H1 (cell line): ENCODE results near the gene UBAC1. TPM values are rescaled to one million over a fixed set of nuclear protein-coding genes. Genes with fewer than 3 reads are reported as not detected.

ENCODE experiments used
- CTCF ChIA-PET: fragments of 300-600 bp; sonication (Branson Sonifier 250); formaldehyde crosslinking; loops from one replicate; lab custom pipeline; 2021; ENCODE audit not compliant: partially characterized antibody; lab: Charles Lee
- POLR2A ChIA-PET: fragments of 300-600 bp; sonication (Branson Sonifier 250); formaldehyde crosslinking; loops from one replicate; lab custom pipeline; 2021; ENCODE audit warnings: inconsistent platforms; ENCODE audit not compliant: partially characterized antibody; lab: Charles Lee
- DNase-seq, 2 experiments: peaks; one replicate each; pipeline versions ENCODE4 v3.0.0 to v3.0.0-alpha.2; 2010 to 2022; ENCODE audit warnings: low spot score in 2 of 2, low read depth in 1 of 2, mixed read lengths in 1 of 2
- FAIRE-seq: peaks from 2 replicates; lab custom pipeline; 2011; peaks lifted over from hg19 to GRCh38; lab: Jason Lieb, UNC
- H2AFZ ChIP-seq: 2 replicates; pipeline ENCODE4 v1.8.1; 2012; ENCODE audit warnings: low read length, inconsistent platforms
- H2AK5ac ChIP-seq: 2 replicates; pipeline ENCODE4 v1.6.1; 2013; ENCODE audit warnings: low read depth, low read length
- H2BK120ac ChIP-seq: replicated peaks from 2 replicates; pipeline ENCODE3; 2013; ENCODE audit warnings: low read depth, low read length, inconsistent platforms
- H2BK12ac ChIP-seq: 2 replicates; pipeline ENCODE4 v1.6.1; 2013; ENCODE audit warnings: low read depth, low read length
- H2BK15ac ChIP-seq: 2 replicates; pipeline ENCODE4 v1.6.1; 2013; ENCODE audit warnings: low read length
- H2BK20ac ChIP-seq: 2 replicates; pipeline ENCODE4 v1.6.1; 2013; ENCODE audit warnings: low read length
- H2BK5ac ChIP-seq: 2 replicates; pipeline ENCODE4 v1.6.1; 2013; ENCODE audit warnings: low read depth, low read length
- H3K14ac ChIP-seq: 2 replicates; pipeline ENCODE4 v1.6.1; 2013; ENCODE audit warnings: inconsistent platforms; ENCODE audit not compliant: insufficient read length
- H3K18ac ChIP-seq: 2 replicates; pipeline ENCODE4 v1.6.1; 2013; ENCODE audit warnings: low read length; ENCODE audit errors: extremely low read depth
- H3K23ac ChIP-seq: 2 replicates; pipeline ENCODE4 v1.6.1; 2013; ENCODE audit warnings: inconsistent platforms; ENCODE audit not compliant: insufficient read length
- H3K23me2 ChIP-seq: 2 replicates; pipeline ENCODE4 v1.6.1; 2013; ENCODE audit warnings: low read depth, low read length
- H3K27ac ChIP-seq: 2 replicates; pipeline ENCODE4 v1.6.1; 2011; ENCODE audit warnings: low read depth, low read length, inconsistent platforms
- H3K27me3 ChIP-seq, 4 experiments: replicated peaks in 1 of 4; 1 replicate in 1 of 4; 2 replicates in 3 of 4; pipeline versions ENCODE4 v1.6.1 to v1.8.1; 2011 to 2013; ENCODE audit warnings: low read length in 3 of 4, mild to moderate bottlenecking in 3 of 4, inconsistent platforms in 2 of 4, mixed read lengths in 2 of 4, moderate library complexity in 1 of 4; ENCODE audit not compliant: control insufficient read depth in 3 of 4, insufficient read depth in 3 of 4; ENCODE audit errors: extremely low read depth in 1 of 4
- H3K36me3 ChIP-seq, 4 experiments: 2 replicates each; pipeline versions ENCODE4 v1.6.1 to v1.8.1; 2011 to 2013; ENCODE audit warnings: mild to moderate bottlenecking in 4 of 4, low read length in 3 of 4, moderate library complexity in 2 of 4, control low read depth in 1 of 4, inconsistent platforms in 1 of 4; ENCODE audit not compliant: insufficient read depth in 4 of 4, control insufficient read depth in 2 of 4
- H3K4ac ChIP-seq: replicated peaks from 2 replicates; pipeline ENCODE3; 2013; ENCODE audit warnings: low read length, low read depth, mixed read lengths, inconsistent platforms; ENCODE audit not compliant: insufficient read length
- H3K4me1 ChIP-seq, 4 experiments: replicated peaks in 1 of 4; 1 replicate in 1 of 4; 2 replicates in 3 of 4; pipeline versions ENCODE4 v1.6.1 to v1.8.1; 2011 to 2013; ENCODE audit warnings: low read length in 3 of 4, inconsistent platforms in 2 of 4, mixed read lengths in 1 of 4; ENCODE audit not compliant: insufficient read depth in 4 of 4, control insufficient read depth in 3 of 4
- H3K4me2 ChIP-seq, 2 experiments: 2 replicates each; pipeline versions ENCODE4 v1.6.1 to v1.8.1; 2011 to 2013; ENCODE audit warnings: low read depth in 2 of 2, low read length in 2 of 2, control low read depth in 1 of 2, inconsistent platforms in 1 of 2, mild to moderate bottlenecking in 1 of 2; ENCODE audit not compliant: insufficient read depth in 1 of 2
- H3K4me3 ChIP-seq, 4 experiments: fragments of 200-600, 300-600 bp in 1 of 4; sonication (generic), shearing (Covaris generic), sonication (Bioruptor Twin) in 1 of 4; 2 replicates each; pipeline versions ENCODE4 v1.5.1 to v1.8.1; 2011 to 2016; ENCODE audit warnings: low read length in 4 of 4, low read depth in 3 of 4, control low read depth in 2 of 4, inconsistent platforms in 2 of 4, mild to moderate bottlenecking in 2 of 4, mixed read lengths in 1 of 4, moderate library complexity in 1 of 4; ENCODE audit not compliant: insufficient read depth in 2 of 4; ENCODE audit errors: extremely low read depth in 1 of 4
- H3K56ac ChIP-seq: replicated peaks from 2 replicates; pipeline ENCODE3; 2013; ENCODE audit warnings: low read depth, mild to moderate bottlenecking, mixed read lengths, low read length, inconsistent platforms; ENCODE audit not compliant: insufficient read length
- H3K79me1 ChIP-seq: 2 replicates; pipeline ENCODE4 v1.6.1; 2013; ENCODE audit warnings: low read depth, low read length, control low read depth
- H3K79me2 ChIP-seq, 2 experiments: 2 replicates each; pipeline versions ENCODE4 v1.6.1 to v1.8.1; 2012 to 2013; ENCODE audit warnings: low read length in 2 of 2, mild to moderate bottlenecking in 2 of 2, inconsistent platforms in 1 of 2; ENCODE audit not compliant: insufficient read depth in 2 of 2, control insufficient read depth in 1 of 2
- H3K9ac ChIP-seq, 4 experiments: replicated peaks in 1 of 4; 1 replicate in 1 of 4; 2 replicates in 3 of 4; pipeline versions ENCODE4 v1.6.1 to v1.8.1; 2011 to 2013; ENCODE audit warnings: low read depth in 3 of 4, low read length in 3 of 4, control low read depth in 2 of 4, mild to moderate bottlenecking in 2 of 4, moderate library complexity in 2 of 4, inconsistent platforms in 1 of 4; ENCODE audit errors: extremely low read depth in 1 of 4
- H3K9me3 ChIP-seq, 2 experiments: 2 replicates each; pipeline versions ENCODE4 v1.6.1 to v1.8.1; 2012 to 2013; ENCODE audit warnings: mild to moderate bottlenecking in 2 of 2, moderate library complexity in 2 of 2, control low read depth in 1 of 2, inconsistent platforms in 1 of 2, low read depth in 1 of 2, low read length in 1 of 2, mixed read lengths in 1 of 2; ENCODE audit not compliant: insufficient read depth in 2 of 2
- H4K20me1 ChIP-seq, 2 experiments: replicated peaks in 1 of 2; 2 replicates each; pipeline versions ENCODE3 to v1.8.1; 2011 to 2013; ENCODE audit warnings: inconsistent platforms in 2 of 2, low read length in 2 of 2, mild to moderate bottlenecking in 1 of 2; ENCODE audit not compliant: insufficient read depth in 2 of 2, control insufficient read depth in 1 of 2
- H4K5ac ChIP-seq: 2 replicates; pipeline ENCODE4 v1.6.1; 2013; ENCODE audit warnings: low read length, low read depth, mixed read lengths, inconsistent platforms; ENCODE audit not compliant: insufficient read length
- H4K8ac ChIP-seq: 2 replicates; pipeline ENCODE4 v1.8.0; 2013; ENCODE audit warnings: mild to moderate bottlenecking, moderate library complexity, low read length, inconsistent platforms; ENCODE audit not compliant: insufficient read depth; ENCODE audit errors: extremely low read depth
- H4K91ac ChIP-seq: replicated peaks from 2 replicates; pipeline ENCODE3; 2013; ENCODE audit warnings: low read length, mixed read lengths, inconsistent platforms; ENCODE audit not compliant: insufficient read length
- KDM4A ChIP-seq: IDR thresholded peaks from one replicate; pipeline ENCODE4 v1.7.1; 2012; ENCODE audit warnings: low read depth, mild to moderate bottlenecking, moderate library complexity, low read length, inconsistent platforms; ENCODE audit not compliant: severe bottlenecking
- PHF8 ChIP-seq: fragments of 200-600 bp; sonication (generic); conservative IDR thresholded peaks from 2 replicates; pipeline ENCODE4 v1.7.1; 2012; ENCODE audit warnings: low read depth, mild to moderate bottlenecking, inconsistent platforms, low read length, moderate library complexity
- POLR2AphosphoS5 ChIP-seq: IDR thresholded peaks from 2 replicates; pipeline ENCODE4 v1.6.1; 2011; ENCODE audit warnings: low read depth, low read length
- TAF1 ChIP-seq: IDR thresholded peaks from 2 replicates; pipeline ENCODE4 v1.6.1; 2011; ENCODE audit warnings: mild to moderate bottlenecking, low read depth, low read length
- ZNF274 ChIP-seq: IDR thresholded peaks from 2 replicates; pipeline ENCODE4 v1.7.0; 2012; ENCODE audit warnings: low read length, borderline replicate concordance; ENCODE audit errors: extremely low read depth
- WGBS, 2 experiments: shearing (Covaris generic) in 1 of 2; methylation state at CpG; one replicate each; pipeline versions ENCODE4 v1.1.6 to v1.1.7; 2013 to 2015; ENCODE audit warnings: low lambda C conversion rate in 2 of 2, mixed read lengths in 2 of 2, inconsistent platforms in 1 of 2, low coverage in 1 of 2, missing lambda C conversion rate in 1 of 2; ENCODE audit not compliant: insufficient replicate concordance in 2 of 2, insufficient coverage in 1 of 2, insufficient read length in 1 of 2; ENCODE audit errors: extremely low coverage in 1 of 2, missing lambda C conversion rate in 1 of 2; 5-methylcytosine and 5-hydroxymethylcytosine counted together
- polyA plus RNA-seq, 7 experiments: library from polyadenylated mRNA; depleted of rRNA in 3 of 7; stranded (reverse) in 5 of 7; unstranded in 2 of 7; fragments of >200 nt in 5 of 7; fragments of 200-250 nt in 2 of 7; gene quantifications; 1 replicate in 5 of 7; 2 replicates in 1 of 7; 4 replicates in 1 of 7; pipeline versions ENCODE4 v1.2.1 to v1.2.3, GENCODE V29; 2011 to 2013; ENCODE audit warnings: missing spikeins in 2 of 7, mixed read lengths in 2 of 7
- total RNA-seq: library from RNA; stranded (reverse); fragmentation: NEBNext Ultra II Directional; extraction: Animal tissue kit (Norgen Biotek cat#: 25700); gene quantifications from 2 replicates; pipeline ENCODE4 v1.2.1, GENCODE V29; 2021
- TF ChIP-seq, protein P1 (sequence below): IDR thresholded peaks from 2 replicates; pipeline ENCODE4 v1.6.1; 2011; ENCODE audit warnings: low read length, improper control_type of control experiment

UBAC1 gene
- total and polyA plus RNA-seq, 2 of the 8 experiments (the other 6 are each of a cell fraction or from before 2014, with no cell fraction given), result 59.3 to 85.2 TPM

DNA sequence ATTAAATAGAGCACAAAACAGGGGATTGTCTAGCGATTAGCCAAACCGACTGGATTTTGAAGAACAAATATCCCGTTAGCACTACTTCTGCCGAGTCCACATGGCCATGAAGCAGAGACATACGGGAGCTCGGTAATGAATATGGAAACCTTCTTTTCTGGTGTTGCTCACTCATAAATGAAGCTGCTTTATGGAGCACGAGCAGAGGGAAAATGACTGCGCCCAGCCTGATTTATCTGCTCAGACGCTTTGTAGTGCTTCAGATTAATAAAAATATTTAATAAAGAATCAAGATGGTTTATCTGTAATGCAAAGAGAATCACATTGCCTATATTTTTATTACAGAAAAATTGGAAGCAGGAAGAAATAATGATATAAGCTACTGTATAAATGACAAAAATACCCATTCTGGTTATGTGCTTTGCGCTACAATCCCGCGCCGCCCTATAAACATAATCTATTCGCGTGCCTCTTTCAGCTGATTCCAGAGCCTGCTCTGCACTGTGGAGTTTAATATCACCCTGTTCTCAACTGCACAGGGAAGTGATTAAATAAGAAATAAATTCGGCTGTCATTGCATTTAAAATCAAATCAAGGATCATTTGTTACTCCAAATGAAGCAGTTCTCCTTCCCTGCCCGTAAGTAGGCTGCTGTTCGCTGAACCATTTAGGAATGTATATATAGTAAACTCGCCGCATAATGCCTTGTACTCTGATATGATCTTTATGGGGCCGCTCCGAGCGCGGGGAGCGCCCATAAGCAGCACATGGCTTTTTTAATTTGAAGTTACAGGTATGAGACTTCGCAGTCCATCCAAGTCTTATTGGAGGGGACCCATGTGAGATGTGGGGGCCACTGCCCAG, 22.3 kb upstream of the UBAC1 start:
- no peaks in the 10 kb centered on the region for H3K23me2 ChIP-seq
- H2BK20ac ChIP-seq, result no peak overlapping the region
- H4K20me1 ChIP-seq, result no peaks in the 10 kb centered on the region
- H3K4me1 ChIP-seq, result peaks cover 0 to 3% (median 0%) of the 10 kb centered on the region in 4 experiments; a peak in 1 of 7 replicates
- H3K9ac ChIP-seq, result no peak overlapping the region
- no peaks in the 10 kb centered on the region for H3K9me3 ChIP-seq
- DNase-seq (no peak), FAIRE-seq (no peak)
- H2AK5ac ChIP-seq, result no peak overlapping the region
- no peak overlapping the region for H2AFZ ChIP-seq
- no peak overlapping the region for H3K56ac ChIP-seq
- no peak overlapping the region for H3K4me3 ChIP-seq
- no peak overlapping the region for H4K5ac ChIP-seq
- no peaks in the 10 kb centered on the region for H3K79me1 ChIP-seq
- H3K36me3 ChIP-seq, result no peaks in the 10 kb centered on the region
- no peak overlapping the region for H2BK12ac ChIP-seq
- peak overlapping the region; percentile 74; the same call in 1 of the 2 replicates for H4K8ac ChIP-seq
- TF ChIP-seq, protein P1, sequence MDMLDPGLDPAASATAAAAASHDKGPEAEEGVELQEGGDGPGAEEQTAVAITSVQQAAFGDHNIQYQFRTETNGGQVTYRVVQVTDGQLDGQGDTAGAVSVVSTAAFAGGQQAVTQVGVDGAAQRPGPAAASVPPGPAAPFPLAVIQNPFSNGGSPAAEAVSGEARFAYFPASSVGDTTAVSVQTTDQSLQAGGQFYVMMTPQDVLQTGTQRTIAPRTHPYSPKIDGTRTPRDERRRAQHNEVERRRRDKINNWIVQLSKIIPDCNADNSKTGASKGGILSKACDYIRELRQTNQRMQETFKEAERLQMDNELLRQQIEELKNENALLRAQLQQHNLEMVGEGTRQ, result no peak
- TF ChIP-seq PHF8 (no peak), ZNF274 (no peak), POLR2AphosphoS5 (no peak), KDM4A (no peak), TAF1 (no peak)
- WGBS, 2 experiments, result 93% methylated on average over 26 of the region's 26 CpGs; no CpG with 5 or more reads in 1 of the 2 experiments
- H2BK120ac ChIP-seq, result no peak overlapping the region
- no peak overlapping the region for H4K91ac ChIP-seq
- H3K14ac ChIP-seq, result no peak overlapping the region
- no peaks in the 10 kb centered on the region for H3K79me2 ChIP-seq
- no peak overlapping the region for H2BK15ac ChIP-seq
- no peak overlapping the region for H3K4ac ChIP-seq
- no peak overlapping the region for H2BK5ac ChIP-seq
- CTCF ChIA-PET, result interaction anchor here (0.6 to 2.9 kb wide), 5 partner anchors 9 to 104 kb away, joined by 3 to 17 read pairs (median 4); no protein-coding TSS in a partner anchor
- no peak overlapping the region for H3K27ac ChIP-seq
- no peak overlapping the region for H3K23ac ChIP-seq
- no peaks in the 10 kb centered on the region for H3K27me3 ChIP-seq
- POLR2A ChIA-PET, result no interaction called here
- no peak overlapping the region for H3K18ac ChIP-seq
- H3K4me2 ChIP-seq, result no peak overlapping the region
